K562 (cell line): ENCODE results near the gene GRIK5.

Source experiments
- CEBPZ ChIP-seq: fragments of 150-350 bp; IDR thresholded peaks from 2 replicates; pipeline ENCODE4 v1.6.1; 2014; ENCODE audit warnings: low read depth, mild to moderate bottlenecking, low read length, borderline replicate concordance
- CTCF ChIP-seq, 3 experiments: IDR thresholded peaks in 2 of 3; conservative IDR thresholded peaks in 1 of 3; 2 replicates each; pipeline ENCODE4 v1.5.1; 2011 to 2012; ENCODE audit warnings: low read length in 3 of 3, mild to moderate bottlenecking in 3 of 3, control low read depth in 2 of 3, improper control_type of control experiment in 1 of 3, inconsistent platforms in 1 of 3, low read depth in 1 of 3, mixed read lengths in 1 of 3, moderate library complexity in 1 of 3; ENCODE audit not compliant: insufficient read depth in 2 of 3
- ELK3 ChIP-seq: fragments of 450-650 bp; formaldehyde crosslinking; IDR thresholded peaks from 2 replicates; pipeline ENCODE4 v1.4.0; 2020; ENCODE audit warnings: mild to moderate bottlenecking
- EP300 ChIP-seq: IDR thresholded peaks from 2 replicates; pipeline ENCODE4 v1.6.1; 2012; ENCODE audit warnings: low read length, improper control_type of control experiment
- KDM5B ChIP-seq: fragments of 200-600 bp; sonication (generic); IDR thresholded peaks from 2 replicates; pipeline ENCODE4 v1.6.1; 2012; ENCODE audit warnings: low read depth, mild to moderate bottlenecking, moderate library complexity, low read length, control low read depth, inconsistent platforms; ENCODE audit not compliant: insufficient replicate concordance
- NFE2L1 ChIP-seq: fragments of 450-650 bp; IDR thresholded peaks from 2 replicates; pipeline ENCODE4 v1.6.1; 2016; ENCODE audit warnings: missing genetic modification characterization, low read depth, mild to moderate bottlenecking, missing compliant biosample characterization, moderate library complexity, borderline replicate concordance
- POLR2G ChIP-seq: fragments of 200-400 bp; formaldehyde crosslinking; IDR thresholded peaks from 2 replicates; pipeline ENCODE4 v1.6.1; 2017; ENCODE audit warnings: low read depth, mild to moderate bottlenecking, antibody characterized with exemption, low read length, moderate library complexity
- REST ChIP-seq, 2 experiments: fragments of 450-650 bp; formaldehyde crosslinking in 1 of 2; IDR thresholded peaks; 2 replicates each; pipeline versions ENCODE4 v1.4.0 to v1.6.1; 2014 to 2020; ENCODE audit warnings: mild to moderate bottlenecking in 2 of 2, borderline replicate concordance in 1 of 2, low read depth in 1 of 2
- SP1 ChIP-seq: sonication (generic); formaldehyde crosslinking; IDR thresholded peaks from 2 replicates; pipeline ENCODE4 v1.8.1; 2022; ENCODE audit warnings: mild to moderate bottlenecking, missing genetic modification reagents
- SP2 ChIP-seq: IDR thresholded peaks from 2 replicates; pipeline ENCODE4 v1.6.1; 2011; ENCODE audit warnings: mild to moderate bottlenecking, low read depth, low read length, moderate library complexity; ENCODE audit not compliant: poor library complexity, severe bottlenecking; ENCODE audit errors: extremely low read depth
- TAF1 ChIP-seq: IDR thresholded peaks from 2 replicates; pipeline ENCODE4 v1.6.1; 2011; ENCODE audit warnings: mild to moderate bottlenecking, low read length, moderate library complexity; ENCODE audit not compliant: insufficient read depth, control insufficient read depth, severe bottlenecking; ENCODE audit errors: extremely low read depth
- ZNF184 ChIP-seq: sonication (generic); formaldehyde crosslinking; IDR thresholded peaks from 2 replicates; pipeline ENCODE4 v1.5.0; 2020; ENCODE audit warnings: missing genetic modification reagents

GRCh38 chr19:41971363-41971762, 98.6 kb downstream of the GRIK5 start:
- TF ChIP-seq ELK3 (CRISPR knock-in tag) = no peak
- no peak for TF ChIP-seq SP1 (CRISPR knock-in tag)
- TF ChIP-seq REST (IDR thresholded peaks at IDR 0.05; ENCODE audit: borderline replicate concordance) = no peak
- TF ChIP-seq REST (CRISPR knock-in tag; IDR thresholded peaks at IDR 0.05; ENCODE audit: low read depth) = no peak
- no peak for TF ChIP-seq KDM5B
- no peak for TF ChIP-seq ZNF184
- no peak for TF ChIP-seq SP2
- no peak for TF ChIP-seq EP300
- no peak for TF ChIP-seq CTCF (IDR thresholded peaks at IDR 0.05 in 2 of 3, conservative IDR thresholded peaks at IDR 0.05 in 1 of 3; ENCODE audit: insufficient read depth in 2 of 3, low read depth in 1 of 3, low read length in 3 of 3)
- TF ChIP-seq CEBPZ = no peak
- TF ChIP-seq NFE2L1 (tag) = no peak
- no peak for TF ChIP-seq TAF1
- TF ChIP-seq POLR2G = no peak
